HepG2 (cell line): Measurements from ENCODE around the gene SIAH2. TPM values are rescaled to one million over a fixed set of nuclear protein-coding genes. Genes with fewer than 3 reads are reported as not detected.

ENCODE experiments used
- BATF2 ChIP-seq: sonication (generic); formaldehyde crosslinking; IDR thresholded peaks from 2 replicates; pipeline ENCODE4 v1.8.0; 2022; ENCODE audit warnings: mild to moderate bottlenecking, missing genetic modification reagents, moderate library complexity
- BRF2 ChIP-seq: sonication (generic); formaldehyde crosslinking; IDR thresholded peaks from 2 replicates; pipeline ENCODE4 v1.8.1; 2022; ENCODE audit warnings: mild to moderate bottlenecking, missing genetic modification reagents
- CAMTA2 ChIP-seq: sonication (generic); formaldehyde crosslinking; IDR thresholded peaks from 2 replicates; pipeline ENCODE4 v1.4.0; 2020; ENCODE audit warnings: mild to moderate bottlenecking, missing genetic modification reagents, borderline replicate concordance
- CREBL2 ChIP-seq: sonication (generic); formaldehyde crosslinking; IDR thresholded peaks from 2 replicates; pipeline ENCODE4 v1.8.1; 2023; ENCODE audit warnings: missing genetic modification reagents, mild to moderate bottlenecking, borderline replicate concordance
- DNMT3B ChIP-seq: conservative IDR thresholded peaks from 2 replicates; pipeline ENCODE4 v1.6.1; 2016; ENCODE audit warnings: missing biosample characterization, control low read depth
- ELF4 ChIP-seq: sonication (generic); formaldehyde crosslinking; IDR thresholded peaks from 2 replicates; pipeline ENCODE4 v1.5.0; 2020; ENCODE audit warnings: missing genetic modification reagents, mild to moderate bottlenecking, moderate library complexity, borderline replicate concordance
- FOXC1 ChIP-seq: sonication (generic); formaldehyde crosslinking; IDR thresholded peaks from 2 replicates; pipeline ENCODE4 v1.8.0; 2022; ENCODE audit warnings: mild to moderate bottlenecking, missing genetic modification reagents, borderline replicate concordance
- IKZF4 ChIP-seq: sonication (generic); formaldehyde crosslinking; IDR thresholded peaks from 2 replicates; pipeline ENCODE4 v1.5.1; 2020; ENCODE audit warnings: borderline replicate concordance, mild to moderate bottlenecking, low read depth, missing genetic modification reagents; ENCODE audit errors: not compliant biosample characterization
- RXRB ChIP-seq: IDR thresholded peaks from 2 replicates; pipeline ENCODE4 v1.6.1; 2016; ENCODE audit warnings: borderline replicate concordance, missing genetic modification reagents, missing compliant biosample characterization
- SOX13 ChIP-seq, 3 experiments: fragments of 450-650 bp in 1 of 3; sonication (generic) in 1 of 3; formaldehyde crosslinking in 1 of 3; IDR thresholded peaks in 2 of 3; conservative IDR thresholded peaks in 1 of 3; 2 replicates each; pipeline versions ENCODE4 v1.5.0 to v1.6.1; 2016 to 2020; ENCODE audit warnings: antibody characterized with exemption in 1 of 3, mild to moderate bottlenecking in 1 of 3, missing compliant biosample characterization in 1 of 3, missing genetic modification reagents in 1 of 3, moderate library complexity in 1 of 3
- TCF7 ChIP-seq: sonication (generic); IDR thresholded peaks from 2 replicates; pipeline ENCODE4 v1.6.1; 2016; ENCODE audit warnings: antibody characterized with exemption, low read depth
- TMF1 ChIP-seq: sonication (generic); formaldehyde crosslinking; IDR thresholded peaks from 2 replicates; pipeline ENCODE4 v1.8.1; 2022; ENCODE audit warnings: low read depth, missing genetic modification reagents
- ZBTB34 ChIP-seq: sonication (generic); formaldehyde crosslinking; IDR thresholded peaks from 2 replicates; pipeline ENCODE4 v1.8.0; 2022; ENCODE audit warnings: mild to moderate bottlenecking, missing genetic modification reagents
- ZNF343 ChIP-seq: sonication (generic); formaldehyde crosslinking; IDR thresholded peaks from 2 replicates; pipeline ENCODE4 v1.4.0; 2020; ENCODE audit warnings: mild to moderate bottlenecking, missing genetic modification reagents
- ZNF414 ChIP-seq: sonication (generic); formaldehyde crosslinking; IDR thresholded peaks from 2 replicates; pipeline ENCODE4 v1.5.0; 2020; ENCODE audit warnings: missing genetic modification reagents
- ZNF580 ChIP-seq: IDR thresholded peaks from 2 replicates; pipeline ENCODE4 v1.6.1; 2016; ENCODE audit warnings: low read depth, borderline replicate concordance
- ZNF644 ChIP-seq: IDR thresholded peaks from 2 replicates; pipeline ENCODE4 v1.6.1; 2016; ENCODE audit warnings: low read depth
- ZNF652 ChIP-seq: IDR thresholded peaks from 2 replicates; pipeline ENCODE4 v1.6.1; 2016; ENCODE audit warnings: low read depth, borderline replicate concordance
- ZNF740 ChIP-seq: sonication (generic); formaldehyde crosslinking; IDR thresholded peaks from 2 replicates; pipeline ENCODE4 v1.4.0; 2020; ENCODE audit warnings: missing genetic modification reagents
- ZSCAN25 ChIP-seq: sonication (generic); formaldehyde crosslinking; IDR thresholded peaks from 2 replicates; pipeline ENCODE4 v1.8.0; 2022; ENCODE audit warnings: mild to moderate bottlenecking, missing genetic modification reagents
- ZXDC ChIP-seq: sonication (generic); formaldehyde crosslinking; IDR thresholded peaks from 2 replicates; pipeline ENCODE4 v1.5.0; 2020; ENCODE audit warnings: mild to moderate bottlenecking, missing genetic modification reagents
- polyA plus RNA-seq, 8 experiments: library from polyadenylated mRNA; depleted of rRNA in 3 of 8; stranded (reverse) in 7 of 8; unstranded in 1 of 8; fragments of >200 nt; fragmentation: Illumina TruSeq in 4 of 8; extraction: Trizol in 4 of 8; gene quantifications; 2 replicates each; pipeline versions ENCODE4 v1.2.1 to v1.2.3, GENCODE V29; 2011 to 2016; ENCODE audit warnings: low read depth in 4 of 8, missing spikeins in 1 of 8, mixed read lengths in 1 of 8; ENCODE audit not compliant: insufficient read depth in 1 of 8
- total RNA-seq, 5 experiments: library from RNA; depleted of rRNA; stranded (reverse); fragments of >200 nt; fragmentation: Illumina TruSeq; extraction: Trizol; gene quantifications; 2 replicates each; pipeline ENCODE4 v1.2.3, GENCODE V29; 2016; ENCODE audit warnings: low read depth in 1 of 5

The SIAH2 gene
- total and polyA plus RNA-seq, 2 of the 13 experiments (the other 11 are each of a cell fraction or from before 2014, with no cell fraction given): 71.8 to 117 TPM

- TF ChIP-seq ELF4 (CRISPR knock-in tag): no peak
- 0 out of 2 replicates have a peak, but pooled peaks have one; percentile 44 for TF ChIP-seq RXRB (CRISPR knock-in tag)
- peak; percentile 35; the same call in 1 of the 2 replicates for TF ChIP-seq TCF7
- no peak for TF ChIP-seq ZNF740 (CRISPR knock-in tag)
- TF ChIP-seq BATF2 (CRISPR knock-in tag): no peak
- no peak for TF ChIP-seq ZNF414 (CRISPR knock-in tag)
- TF ChIP-seq SOX13 (IDR thresholded peaks at IDR 0.05): no peak
- TF ChIP-seq SOX13 (CRISPR knock-in tag; conservative IDR thresholded peaks at IDR 0.05 in 1 of 2, IDR thresholded peaks at IDR 0.05 in 1 of 2): peak in 1 of 2 experiments; percentile 19; a peak in 1 of 4 replicates
- no peak for TF ChIP-seq TMF1
- no peak for TF ChIP-seq ZNF644
- no peak for TF ChIP-seq IKZF4 (CRISPR knock-in tag)
- TF ChIP-seq ZNF580 (CRISPR knock-in tag): no peak
- no peak for TF ChIP-seq CREBL2 (CRISPR knock-in tag)
- no peak for TF ChIP-seq BRF2 (CRISPR knock-in tag)
- no peak for TF ChIP-seq DNMT3B
- no peak for TF ChIP-seq FOXC1 (CRISPR knock-in tag)
- TF ChIP-seq ZSCAN25 (CRISPR knock-in tag): no peak
- no peak for TF ChIP-seq CAMTA2
- no peak for TF ChIP-seq ZXDC (CRISPR knock-in tag)
- TF ChIP-seq ZNF652 (CRISPR knock-in tag): 0 out of 2 replicates have a peak, but pooled peaks have one; percentile 30
- TF ChIP-seq ZBTB34: no peak
- no peak for TF ChIP-seq ZNF343 (CRISPR knock-in tag)
Measured at GRCh38 chr3:150741497-150742140, 21.4 kb downstream of the SIAH2 start (continued).
